ENCODE measurements around the gene DENND6B. TPM values are rescaled to one million over a fixed set of nuclear protein-coding genes. Genes with fewer than 3 reads are reported as not detected.

The DENND6B gene
- total and polyA plus RNA-seq, 2 donors (not counting 3 experiments of a cell fraction or from before 2014, with no cell fraction given) = 4.1 to 5.9 TPM

- intact Hi-C loops (cut with micrococcal nuclease) = no loop called here
- H2AFZ ChIP-seq (ENCODE audit: low read depth, low read length) = no peak overlapping the region
- H3K9me3 ChIP-seq (replicated peaks; ENCODE audit: control insufficient read depth, insufficient read depth, low read length) = no peaks in the 10 kb centered on the region
- H3K36me3 ChIP-seq (ENCODE audit: control insufficient read depth in 2 of 2, extremely low read depth in 1 of 2, insufficient read depth in 2 of 2, low read length in 2 of 2) = peaks cover 0 to 5% of the 10 kb centered on the region in 2 experiments
- H3K4me3 ChIP-seq (replicated peaks in 1 of 3; ENCODE audit: insufficient read depth in 1 of 3, low read depth in 1 of 3, low read length in 3 of 3) = no peak overlapping the region
- no peaks in the 10 kb centered on the region for H4K20me1 ChIP-seq (replicated peaks; ENCODE audit: control insufficient read depth, extremely low read depth, insufficient read depth, low read length)
- no peak overlapping the region for H3K4me2 ChIP-seq (ENCODE audit: insufficient read depth, low read length)
- TF ChIP-seq POLR2AphosphoS5 (IDR thresholded peaks at IDR 0.05; ENCODE audit: insufficient read depth, low read depth, low read length) = no peak
- TF ChIP-seq FOS (IDR thresholded peaks at IDR 0.05; ENCODE audit: borderline replicate concordance, insufficient read depth, low read length) = no peak
- no peak for TF ChIP-seq CTCF (IDR thresholded peaks at IDR 0.05; ENCODE audit: extremely low read depth in 1 of 2, insufficient read depth in 1 of 2, low read depth in 1 of 2, low read length in 2 of 2)
- peaks cover 91% of the 10 kb centered on the region for H3K79me2 ChIP-seq (ENCODE audit: control insufficient read depth, insufficient read depth, low read length)
- POLR2A ChIA-PET = no interaction called here
- DNase-seq (ENCODE audit: low read depth, low spot score) (no peak), FAIRE-seq (no peak)
- no TSS peak for BruUV-seq (replicated peaks)
- H3K9ac ChIP-seq (replicated peaks; ENCODE audit: extremely low read depth, insufficient read depth, low read length) = no peak overlapping the region
- no peak overlapping the region for H3K27ac ChIP-seq (ENCODE audit: insufficient read depth, low read depth, low read length)
- dilution Hi-C loops (cut with MboI; ENCODE audit: extremely low pct_ligation_motif_present, low sequenced_read_pairs) = no loop called here
- H3K4me1 ChIP-seq (ENCODE audit: control insufficient read depth, extremely low read depth, insufficient read depth, low read length) = peaks cover 12% of the 10 kb centered on the region
- H3K9me1 ChIP-seq (replicated peaks; ENCODE audit: control insufficient read depth, extremely low read depth, insufficient read depth, low read length) = no peaks in the 10 kb centered on the region
- CTCF ChIA-PET = no interaction called here
- no peaks in the 10 kb centered on the region for H3K27me3 ChIP-seq (ENCODE audit: control insufficient read depth in 2 of 2, insufficient read depth in 2 of 2, low read length in 2 of 2)
Observed at GRCh38 chr22:50299785-50300619, 26.8 kb downstream of the DENND6B start.

Measured in endothelial cell of umbilical vein (primary cell).